Omental fat pad (tissue), 4 donors: ENCODE data around the gene ARHGAP15. TPM values are rescaled to one million over a fixed set of nuclear protein-coding genes. Genes with fewer than 3 reads are reported as not detected.

Source experiments
- ATAC-seq: fragments of 150-250 bp; one replicate; pipeline ENCODE4 v1.9.1; 2016; ENCODE audit warnings: mild to moderate bottlenecking, moderate library complexity; ENCODE audit not compliant: low FRiP score
- DNase-seq: peaks from one replicate; pipeline ENCODE4 v3.0.0-alpha.2; 2019; ENCODE audit warnings: low spot score
- total RNA-seq, 4 donors: library from RNA; depleted of rRNA; stranded (reverse); fragments of >200 nt; gene quantifications; one replicate each; pipeline ENCODE4 v1.1.0, GENCODE V29; 2016
- TF ChIP-seq, protein P1 (sequence below), 3 donors: fragments of 450-650 bp; IDR thresholded peaks; one replicate each; pipeline ENCODE4 v1.5.1; 2016 to 2017; ENCODE audit warnings: antibody characterized with exemption in 3 of 3, mild to moderate bottlenecking in 3 of 3, moderate library complexity in 2 of 3

ARHGAP15 gene
- total RNA-seq, 4 donors from 2014 or later: 12.2 to 27.6 (median 20.7) TPM

DNA sequence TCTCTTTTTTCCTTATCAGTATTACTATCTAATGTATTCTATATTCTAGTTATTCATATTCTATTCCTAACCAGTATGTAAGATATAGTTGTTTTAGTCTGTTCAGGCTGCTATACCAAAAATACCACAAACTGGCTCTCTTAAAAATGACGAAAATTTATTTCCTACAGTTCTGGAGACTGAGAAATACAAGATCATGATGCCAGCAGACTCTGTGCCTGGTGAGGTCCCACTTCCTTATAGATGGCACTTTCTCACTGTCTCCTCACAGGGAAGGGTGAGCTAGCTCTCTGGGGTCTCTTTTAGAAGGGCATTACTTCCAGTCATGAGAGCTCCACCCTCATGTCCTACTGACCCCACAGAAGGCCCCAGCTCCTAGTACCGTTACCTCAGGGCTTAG, 4.8 kb upstream of the ARHGAP15 start:
- ATAC-seq (no peak), DNase-seq (no peak)
- TF ChIP-seq, protein P1, sequence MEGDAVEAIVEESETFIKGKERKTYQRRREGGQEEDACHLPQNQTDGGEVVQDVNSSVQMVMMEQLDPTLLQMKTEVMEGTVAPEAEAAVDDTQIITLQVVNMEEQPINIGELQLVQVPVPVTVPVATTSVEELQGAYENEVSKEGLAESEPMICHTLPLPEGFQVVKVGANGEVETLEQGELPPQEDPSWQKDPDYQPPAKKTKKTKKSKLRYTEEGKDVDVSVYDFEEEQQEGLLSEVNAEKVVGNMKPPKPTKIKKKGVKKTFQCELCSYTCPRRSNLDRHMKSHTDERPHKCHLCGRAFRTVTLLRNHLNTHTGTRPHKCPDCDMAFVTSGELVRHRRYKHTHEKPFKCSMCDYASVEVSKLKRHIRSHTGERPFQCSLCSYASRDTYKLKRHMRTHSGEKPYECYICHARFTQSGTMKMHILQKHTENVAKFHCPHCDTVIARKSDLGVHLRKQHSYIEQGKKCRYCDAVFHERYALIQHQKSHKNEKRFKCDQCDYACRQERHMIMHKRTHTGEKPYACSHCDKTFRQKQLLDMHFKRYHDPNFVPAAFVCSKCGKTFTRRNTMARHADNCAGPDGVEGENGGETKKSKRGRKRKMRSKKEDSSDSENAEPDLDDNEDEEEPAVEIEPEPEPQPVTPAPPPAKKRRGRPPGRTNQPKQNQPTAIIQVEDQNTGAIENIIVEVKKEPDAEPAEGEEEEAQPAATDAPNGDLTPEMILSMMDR (IDR thresholded peaks at IDR 0.05): no peak

DNA sequence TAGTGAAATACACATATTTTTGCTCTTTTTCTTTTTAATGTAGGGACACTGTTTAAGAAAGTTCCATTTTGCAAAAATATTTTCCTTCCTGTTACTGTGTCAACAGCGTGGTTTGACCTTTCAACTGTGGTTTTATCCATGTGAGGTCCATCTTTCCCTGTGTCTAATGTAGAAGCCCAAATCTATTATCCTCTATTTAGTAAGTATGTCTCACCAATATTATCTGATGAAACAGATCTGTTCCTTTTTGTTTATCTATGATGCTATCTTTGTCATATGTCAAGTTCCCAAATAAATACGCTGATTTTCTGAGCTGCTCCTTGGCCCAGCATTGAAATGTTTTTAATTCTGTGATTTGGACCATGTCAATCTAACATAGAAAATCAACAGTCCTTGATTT, 3.5 kb upstream of the ARHGAP15 start:
- TF ChIP-seq, protein P1 (IDR thresholded peaks at IDR 0.05): no peak
- ATAC-seq: no peak
- DNase-seq: no peak

DNA sequence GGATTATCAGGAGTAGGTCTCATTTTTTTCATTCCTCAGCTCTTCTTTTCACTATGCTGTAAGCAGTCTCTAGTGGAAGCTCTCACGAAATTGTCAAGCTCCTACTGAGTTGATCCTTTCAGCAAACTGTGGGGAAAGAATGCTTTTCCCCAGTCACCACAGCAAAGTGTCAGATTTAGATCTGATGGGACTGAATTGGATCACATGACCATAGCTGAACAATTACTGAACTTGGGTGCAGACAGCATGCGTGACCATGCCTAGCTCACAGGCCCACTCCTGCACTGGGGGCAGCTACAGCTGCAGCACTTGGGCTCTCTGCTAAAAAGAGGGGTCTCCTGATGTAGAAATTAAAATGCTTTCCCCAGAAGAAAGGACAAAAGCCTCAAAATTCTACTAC, 3.1 kb downstream of the ARHGAP15 start:
- ATAC-seq: no peak
- TF ChIP-seq, protein P1 (IDR thresholded peaks at IDR 0.05): no peak
- DNase-seq: no peak

DNA sequence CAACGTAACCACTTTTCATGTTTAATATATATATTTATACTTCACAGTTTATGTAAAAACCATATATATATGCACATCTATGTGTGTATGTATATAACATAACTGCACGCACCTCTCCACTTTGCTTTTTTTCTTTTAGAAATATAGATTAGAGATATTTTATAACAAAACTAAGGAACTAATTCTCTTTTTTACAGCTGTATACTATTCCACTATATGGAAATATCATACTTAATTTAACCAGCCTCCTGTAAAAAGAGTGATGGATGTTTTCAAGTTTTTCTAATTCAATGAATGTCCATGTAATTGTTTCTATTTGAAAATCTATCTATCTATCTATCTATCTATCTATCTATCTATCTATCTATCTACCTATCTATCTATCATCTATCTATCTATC, 4.6 kb downstream of the ARHGAP15 start:
- DNase-seq (no peak), ATAC-seq (no peak)
- TF ChIP-seq, protein P1 (IDR thresholded peaks at IDR 0.05): no peak

DNA sequence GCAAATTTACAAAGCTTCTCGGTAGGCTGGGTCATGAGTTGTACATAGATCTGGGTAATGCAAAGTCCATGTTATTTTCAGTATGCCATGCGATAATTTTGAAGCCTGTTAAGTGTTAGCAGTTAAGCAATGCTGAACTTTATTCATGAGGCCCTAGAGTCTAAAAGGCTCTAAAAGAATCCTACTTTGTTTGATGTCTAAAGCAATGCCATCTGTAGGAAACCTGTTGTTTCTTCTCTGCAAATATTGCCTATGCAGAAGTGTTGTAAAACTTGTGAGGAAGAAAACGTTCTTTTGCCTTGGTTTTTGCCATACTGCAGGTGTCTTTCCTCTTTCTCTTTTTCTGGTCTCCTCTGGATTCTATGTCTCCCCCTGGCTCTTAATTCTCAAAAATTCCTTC, 9.1 kb downstream of the ARHGAP15 start:
- TF ChIP-seq, protein P1 (IDR thresholded peaks at IDR 0.05): no peak
- ATAC-seq: no peak
- no peak for DNase-seq

DNA sequence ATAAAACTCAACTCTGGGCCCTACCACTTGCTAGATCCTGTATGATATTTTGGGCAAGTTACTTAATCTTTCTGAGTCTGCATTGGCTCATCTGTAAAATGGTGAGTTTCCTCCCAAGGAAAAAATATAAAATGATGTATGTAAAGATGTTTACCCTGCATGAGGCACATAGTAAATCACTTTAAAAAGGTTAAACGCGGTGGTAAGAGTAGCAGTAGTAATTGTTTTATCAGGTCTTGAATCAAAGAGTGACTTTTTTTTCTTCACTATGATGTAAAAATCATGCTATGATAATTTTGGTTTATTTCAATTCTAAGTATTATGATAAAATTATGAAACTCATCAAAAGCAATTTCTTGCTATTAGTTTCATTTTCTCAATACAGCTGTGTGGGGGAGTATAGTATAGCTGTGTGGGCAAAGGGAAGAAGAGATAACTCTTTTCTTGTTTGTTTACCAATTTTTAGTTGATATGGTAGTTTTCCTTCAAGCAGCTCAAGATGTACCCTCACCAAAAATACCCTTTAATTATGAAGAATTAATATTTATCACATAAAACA, 10.7 kb downstream of the ARHGAP15 start:
- TF ChIP-seq, protein P1 (IDR thresholded peaks at IDR 0.05): no peak
- DNase-seq (no peak), ATAC-seq (no peak)

DNA sequence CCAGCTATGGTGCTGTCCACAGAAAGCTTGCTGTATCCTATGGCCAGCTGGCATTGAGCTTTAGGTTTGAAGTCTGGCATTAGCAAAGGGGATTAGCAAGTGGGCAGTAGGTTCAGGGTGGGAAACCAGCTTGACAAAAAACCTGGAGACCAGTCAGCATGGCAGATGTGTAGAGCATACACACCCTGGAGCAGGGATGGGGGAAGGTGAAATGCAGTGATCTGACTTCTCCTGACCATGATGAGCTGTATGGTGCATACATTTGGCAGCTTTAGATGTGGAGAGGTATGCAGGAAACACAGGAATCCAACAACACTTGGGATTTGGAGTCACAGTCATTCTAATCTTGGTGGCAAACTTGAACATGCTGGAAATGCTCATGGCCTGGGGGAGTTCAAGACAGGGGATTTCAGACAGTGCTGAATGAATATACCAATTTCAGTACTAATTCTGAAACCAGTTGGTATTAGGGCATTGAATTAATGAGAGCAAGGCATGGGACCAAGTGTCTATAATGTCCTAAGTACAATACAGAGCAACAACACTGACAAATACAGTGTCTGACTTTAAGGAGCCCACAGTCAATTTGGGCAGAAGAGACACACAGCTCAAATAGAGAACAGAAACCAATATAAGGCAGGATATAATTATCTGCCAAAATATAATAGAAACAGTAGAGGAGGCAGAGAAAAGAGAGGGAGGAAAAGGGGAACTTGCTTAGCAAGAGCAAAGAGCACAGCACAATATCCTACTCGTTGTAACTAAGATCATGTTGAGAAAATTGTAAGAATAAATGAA, 11.8 kb downstream of the ARHGAP15 start:
- no peak for ATAC-seq
- TF ChIP-seq, protein P1 (IDR thresholded peaks at IDR 0.05): no peak
- no peak for DNase-seq
